ENCODE measurements around the gene MAEA. TPM values are rescaled to one million over a fixed set of nuclear protein-coding genes. Genes with fewer than 3 reads are reported as not detected.
A peak's percentile ranks its signal among the peaks of the same experiment; 100 is the strongest.

The MAEA gene
- total RNA-seq, 1 donor, result 70.6 TPM

DNA sequence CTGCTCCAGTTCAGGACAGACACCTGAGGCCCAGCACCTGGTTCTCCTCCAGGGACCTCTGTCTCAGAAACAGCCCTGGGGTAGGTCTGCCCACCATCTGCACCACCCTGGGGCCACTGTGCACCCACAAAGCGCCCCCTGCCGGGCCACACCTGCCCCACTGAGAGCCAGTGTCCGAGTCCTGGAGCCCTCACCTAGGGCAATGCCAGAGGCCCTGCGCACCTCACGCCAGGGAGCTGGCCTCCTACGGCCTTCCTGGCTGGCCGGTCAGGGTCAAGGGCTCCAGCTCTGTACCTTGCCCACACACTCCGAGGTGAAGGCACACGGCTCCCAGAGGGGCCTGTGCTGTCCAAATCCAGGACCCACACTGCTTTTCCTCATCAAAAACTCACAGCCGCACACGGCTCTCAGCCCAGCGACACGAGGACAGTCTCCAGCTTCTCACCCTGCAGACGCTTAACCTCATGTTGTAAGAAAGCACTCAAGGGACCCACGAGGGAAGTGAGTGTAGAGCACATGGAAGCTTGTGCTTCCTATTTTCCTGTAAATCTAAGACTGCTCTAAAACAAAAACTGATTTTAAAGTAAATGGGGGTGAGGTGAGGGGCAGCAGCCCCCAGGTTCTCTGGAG is 46.1 kb upstream of the MAEA start:
- H3K4me3 ChIP-seq (ENCODE audit: insufficient read depth, low read length), result no peak overlapping the region
- no peak overlapping the region for H3K27ac ChIP-seq (ENCODE audit: low read depth, low read length)
- H3K4me2 ChIP-seq (ENCODE audit: insufficient read depth, low read length), result no peak overlapping the region
- no peak overlapping the region for H2AFZ ChIP-seq (ENCODE audit: low read length)
- peaks cover 80% of the 10 kb centered on the region for H4K20me1 ChIP-seq (ENCODE audit: insufficient read depth, low read length)
- H3K27me3 ChIP-seq (ENCODE audit: insufficient read depth, low read length), result no peaks in the 10 kb centered on the region
- TF ChIP-seq, protein P1, sequence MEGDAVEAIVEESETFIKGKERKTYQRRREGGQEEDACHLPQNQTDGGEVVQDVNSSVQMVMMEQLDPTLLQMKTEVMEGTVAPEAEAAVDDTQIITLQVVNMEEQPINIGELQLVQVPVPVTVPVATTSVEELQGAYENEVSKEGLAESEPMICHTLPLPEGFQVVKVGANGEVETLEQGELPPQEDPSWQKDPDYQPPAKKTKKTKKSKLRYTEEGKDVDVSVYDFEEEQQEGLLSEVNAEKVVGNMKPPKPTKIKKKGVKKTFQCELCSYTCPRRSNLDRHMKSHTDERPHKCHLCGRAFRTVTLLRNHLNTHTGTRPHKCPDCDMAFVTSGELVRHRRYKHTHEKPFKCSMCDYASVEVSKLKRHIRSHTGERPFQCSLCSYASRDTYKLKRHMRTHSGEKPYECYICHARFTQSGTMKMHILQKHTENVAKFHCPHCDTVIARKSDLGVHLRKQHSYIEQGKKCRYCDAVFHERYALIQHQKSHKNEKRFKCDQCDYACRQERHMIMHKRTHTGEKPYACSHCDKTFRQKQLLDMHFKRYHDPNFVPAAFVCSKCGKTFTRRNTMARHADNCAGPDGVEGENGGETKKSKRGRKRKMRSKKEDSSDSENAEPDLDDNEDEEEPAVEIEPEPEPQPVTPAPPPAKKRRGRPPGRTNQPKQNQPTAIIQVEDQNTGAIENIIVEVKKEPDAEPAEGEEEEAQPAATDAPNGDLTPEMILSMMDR (IDR thresholded peaks at IDR 0.05; ENCODE audit: extremely low read depth, low read depth, low read length), result no peak
- peak; percentile 89 for DNase-seq (ENCODE audit: insufficient read length, low spot score, missing footprints)
- H3K36me3 ChIP-seq (ENCODE audit: insufficient read depth, low read length), result peaks cover 12% of the 10 kb centered on the region
- peaks cover 90% of the 10 kb centered on the region for H3K79me2 ChIP-seq (ENCODE audit: insufficient read depth, low read length)
- no peaks in the 10 kb centered on the region for H3K9me3 ChIP-seq (ENCODE audit: low read depth, low read length)
- H3K4me1 ChIP-seq (ENCODE audit: insufficient read depth, low read length), result peaks cover 19% of the 10 kb centered on the region

DNA sequence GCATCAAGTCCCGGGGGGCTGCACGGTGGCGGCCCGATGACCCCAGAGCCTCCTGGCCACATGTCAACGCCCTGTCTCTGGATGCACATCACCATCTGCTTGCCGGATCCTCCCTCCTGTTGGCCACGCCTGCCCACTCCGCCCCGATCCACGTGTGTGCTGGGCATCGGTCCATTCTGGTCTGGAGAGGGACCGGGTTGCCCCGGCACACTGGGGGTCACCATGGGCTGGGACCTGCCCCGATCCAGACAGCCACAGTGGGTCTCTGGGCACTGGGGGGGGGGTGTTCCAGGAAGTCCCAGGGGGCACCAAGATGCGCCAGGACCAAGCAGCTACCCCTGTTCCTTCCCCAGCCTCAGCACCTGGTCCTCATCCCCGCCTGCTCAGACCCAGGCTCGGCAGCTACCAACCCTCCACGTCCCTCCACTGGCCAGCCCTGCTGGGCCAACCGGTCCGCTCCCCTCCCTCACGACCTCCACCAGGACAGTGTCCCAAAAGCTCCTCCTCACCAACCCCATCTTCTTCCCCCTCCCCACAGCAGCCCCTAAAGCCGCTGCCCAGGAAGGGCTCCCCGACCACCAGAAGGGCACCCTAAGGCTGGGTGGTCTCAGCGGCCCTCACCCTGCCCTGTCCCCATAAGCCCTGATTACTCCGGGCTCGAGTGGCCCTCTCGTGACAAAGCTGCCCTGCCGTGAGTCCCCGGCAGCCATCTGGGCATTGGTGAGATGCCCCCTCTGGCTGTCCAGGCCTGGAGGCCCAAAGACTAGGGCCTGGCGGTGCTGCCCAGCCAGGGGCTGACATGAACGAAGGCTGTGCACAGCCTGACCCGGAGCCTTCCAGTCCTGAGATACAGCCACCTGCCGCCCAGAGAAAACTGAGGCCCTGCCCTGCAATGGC is 45.4 kb upstream of the MAEA start:
- no peak overlapping the region for H3K4me2 ChIP-seq (ENCODE audit: insufficient read depth, low read length)

DNA sequence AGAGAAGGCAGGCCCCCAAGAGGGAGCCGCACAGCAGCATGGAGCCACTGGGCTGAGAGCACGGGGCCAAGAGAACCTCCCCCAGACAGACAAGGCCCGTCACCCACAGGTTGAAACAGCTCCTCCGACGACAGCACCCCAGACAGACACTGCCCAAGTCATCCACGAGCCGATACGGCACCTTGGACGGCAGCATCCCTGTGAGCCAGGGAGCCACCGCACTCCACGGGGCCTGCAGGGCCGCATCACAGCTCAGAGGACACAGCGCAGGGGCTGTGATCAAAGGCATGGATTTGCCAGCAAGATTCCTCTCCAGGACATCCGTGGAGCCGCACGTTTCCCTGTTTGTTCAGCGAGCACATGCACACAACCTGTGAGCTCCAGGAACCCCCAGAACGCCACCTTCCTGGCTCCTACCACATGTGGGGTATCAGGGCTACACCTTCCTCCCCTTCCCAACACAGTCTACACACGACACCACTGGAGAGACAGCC is 44.7 kb upstream of the MAEA start:
- Histone ChIP-seq H4K20me1 (ENCODE audit: insufficient read depth, low read length) (peaks cover 65% of the 10 kb centered on the region), H3K27me3 (ENCODE audit: insufficient read depth, low read length) (no peaks in the 10 kb centered on the region), H2AFZ (ENCODE audit: low read length) (no peak overlapping the region), H3K27ac (ENCODE audit: low read depth, low read length) (no peak overlapping the region), H3K36me3 (ENCODE audit: insufficient read depth, low read length) (peaks cover 5% of the 10 kb centered on the region), H3K4me1 (ENCODE audit: insufficient read depth, low read length) (peaks cover 21% of the 10 kb centered on the region), H3K9me3 (ENCODE audit: low read depth, low read length) (no peaks in the 10 kb centered on the region), H3K79me2 (ENCODE audit: insufficient read depth, low read length) (peaks cover 80% of the 10 kb centered on the region), H3K4me3 (ENCODE audit: insufficient read depth, low read length) (no peak overlapping the region), H3K4me2 (ENCODE audit: insufficient read depth, low read length) (no peak overlapping the region)
- DNase-seq (ENCODE audit: insufficient read length, low spot score, missing footprints), result peak; percentile 62
- TF ChIP-seq, protein P1 (IDR thresholded peaks at IDR 0.05; ENCODE audit: extremely low read depth, low read depth, low read length), result no peak

More for the DNA sequence above, 45.4 kb upstream of the MAEA start:
- Histone ChIP-seq H3K9me3 (ENCODE audit: low read depth, low read length) (no peaks in the 10 kb centered on the region), H2AFZ (ENCODE audit: low read length) (no peak overlapping the region), H3K4me1 (ENCODE audit: insufficient read depth, low read length) (peaks cover 19% of the 10 kb centered on the region), H3K27me3 (ENCODE audit: insufficient read depth, low read length) (no peaks in the 10 kb centered on the region), H3K27ac (ENCODE audit: low read depth, low read length) (no peak overlapping the region), H4K20me1 (ENCODE audit: insufficient read depth, low read length) (peaks cover 72% of the 10 kb centered on the region), H3K36me3 (ENCODE audit: insufficient read depth, low read length) (peaks cover 8% of the 10 kb centered on the region), H3K79me2 (ENCODE audit: insufficient read depth, low read length) (peaks cover 82% of the 10 kb centered on the region), H3K4me3 (ENCODE audit: insufficient read depth, low read length) (no peak overlapping the region)
- DNase-seq (ENCODE audit: insufficient read length, low spot score, missing footprints), result peak; percentile 86
- TF ChIP-seq, protein P1 (IDR thresholded peaks at IDR 0.05; ENCODE audit: extremely low read depth, low read depth, low read length), result no peak
